ENCODE data around the gene SLC6A19.
"Not testable (repeated sequence)": the region's sequence is repeated elsewhere in the genome, so short reads cannot be mapped to it uniquely, and the experiment has no call there.

Gene SLC6A19

DNA sequence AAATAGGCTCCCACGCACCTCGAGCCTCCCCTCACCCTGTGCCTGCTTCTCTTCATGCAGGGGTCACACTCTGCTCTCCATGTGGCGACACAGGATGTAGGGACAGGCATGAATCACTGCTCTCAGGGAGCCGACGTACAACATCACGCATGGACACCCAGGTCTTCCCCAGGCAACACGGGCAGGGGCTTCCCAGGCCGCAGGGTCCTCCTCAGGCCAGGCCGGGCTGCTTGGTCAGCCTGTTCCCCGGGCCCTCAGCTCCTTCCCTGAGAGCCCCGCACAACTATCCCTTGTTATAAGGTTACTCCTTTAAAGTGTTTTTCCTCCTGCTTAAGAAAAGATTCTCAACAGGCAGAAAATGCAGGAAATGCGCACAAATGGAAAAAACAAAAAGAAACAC lies 24.8 kb downstream of the SLC6A19 start:
- DNase-seq: no peak

DNA sequence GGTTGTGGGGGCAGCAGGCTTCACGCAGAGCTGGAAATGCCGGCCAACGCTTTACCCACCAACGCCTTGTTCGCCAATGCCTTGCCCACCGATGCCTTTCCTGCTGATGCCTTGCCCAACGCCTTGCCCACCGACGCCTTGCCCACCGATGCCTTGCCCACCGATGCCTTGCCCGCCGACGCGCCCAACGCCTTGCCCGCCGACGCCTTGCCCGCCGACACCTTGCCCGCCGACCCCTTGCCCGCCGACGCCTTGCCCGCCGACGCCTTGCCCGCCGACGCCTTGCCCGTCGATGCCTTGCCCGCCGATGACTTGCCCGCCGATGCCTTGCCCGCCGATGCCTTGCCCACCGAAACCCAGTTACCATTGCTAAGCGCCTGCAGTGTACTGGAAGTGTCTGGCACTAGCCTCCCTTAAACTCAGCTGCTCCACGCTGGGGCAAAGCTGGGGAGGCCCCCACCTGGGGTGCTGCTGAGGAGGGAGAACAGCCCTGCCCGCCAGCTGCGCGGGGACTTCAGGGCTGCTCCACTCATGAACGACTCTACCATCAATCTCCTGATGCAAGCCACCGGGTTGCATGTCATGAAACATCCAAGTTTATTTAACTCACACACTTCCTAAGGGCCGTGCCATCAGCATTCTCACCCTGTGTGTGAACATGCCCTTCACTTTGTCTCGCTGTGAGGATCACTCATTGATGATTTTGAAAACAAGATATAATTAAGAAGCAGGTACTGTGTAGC lies 25.6 kb downstream of the SLC6A19 start:
- no peak for DNase-seq

DNA sequence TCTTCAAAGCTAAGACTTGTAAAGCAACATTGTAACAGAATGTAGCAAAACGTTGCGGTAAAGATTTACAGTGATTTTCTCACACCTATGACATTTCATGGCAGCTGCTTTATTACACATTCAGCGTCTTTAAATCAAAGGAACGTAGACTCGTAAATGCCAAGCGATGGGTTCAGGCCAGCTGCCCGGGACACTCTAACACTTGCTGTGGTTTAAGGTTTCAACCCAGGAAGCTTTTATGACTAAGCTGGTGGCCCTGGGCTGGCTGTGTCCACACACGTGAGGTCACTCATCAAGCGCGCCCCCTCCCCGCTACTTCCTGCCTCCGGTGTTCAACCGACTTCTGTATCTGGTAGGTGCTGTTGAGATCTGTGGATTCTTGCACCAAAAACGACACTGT lies 26.3 kb downstream of the SLC6A19 start:
- no peak for DNase-seq

DNA sequence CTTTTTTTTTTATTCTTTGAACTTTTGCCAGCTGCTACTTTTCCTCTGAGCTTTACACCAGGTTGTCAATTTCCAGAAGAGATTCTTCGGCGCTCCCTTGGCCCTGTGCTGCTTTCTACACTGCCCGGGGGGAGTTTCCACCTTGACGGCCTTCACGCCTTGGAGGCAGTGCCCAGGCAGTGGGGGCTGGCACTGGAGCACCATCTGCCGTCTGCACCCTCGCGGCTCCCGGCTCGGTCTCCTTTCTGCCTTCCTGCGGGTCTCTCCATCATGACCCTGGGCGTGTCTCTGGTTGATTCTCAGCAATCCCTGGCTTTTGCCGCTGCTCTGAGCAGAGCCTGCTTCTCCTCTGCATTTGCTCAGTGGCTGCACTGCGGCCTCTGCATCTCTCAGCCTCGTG lies 26.7 kb downstream of the SLC6A19 start:
- DNase-seq: no peak

DNA sequence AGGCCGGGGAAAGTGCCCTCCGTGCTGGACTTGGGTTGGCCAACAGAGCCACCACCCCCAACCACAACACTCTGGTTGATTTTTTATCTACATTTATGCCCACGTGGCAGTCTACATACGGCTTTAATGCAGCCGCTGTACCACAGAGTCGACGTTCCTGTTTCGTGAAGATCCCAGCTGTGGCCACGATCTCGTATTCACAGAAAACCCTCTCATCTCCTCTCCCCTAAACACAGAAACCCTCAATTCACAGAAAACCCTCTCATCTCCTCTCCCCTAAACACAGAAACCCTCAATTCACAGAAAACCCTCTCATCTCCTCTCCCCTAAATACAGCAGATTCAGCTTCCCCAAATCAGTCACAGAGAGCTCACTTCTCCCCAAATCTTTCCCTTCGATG lies 27.6 kb downstream of the SLC6A19 start:
- DNase-seq: not testable (repeated sequence)

DNA sequence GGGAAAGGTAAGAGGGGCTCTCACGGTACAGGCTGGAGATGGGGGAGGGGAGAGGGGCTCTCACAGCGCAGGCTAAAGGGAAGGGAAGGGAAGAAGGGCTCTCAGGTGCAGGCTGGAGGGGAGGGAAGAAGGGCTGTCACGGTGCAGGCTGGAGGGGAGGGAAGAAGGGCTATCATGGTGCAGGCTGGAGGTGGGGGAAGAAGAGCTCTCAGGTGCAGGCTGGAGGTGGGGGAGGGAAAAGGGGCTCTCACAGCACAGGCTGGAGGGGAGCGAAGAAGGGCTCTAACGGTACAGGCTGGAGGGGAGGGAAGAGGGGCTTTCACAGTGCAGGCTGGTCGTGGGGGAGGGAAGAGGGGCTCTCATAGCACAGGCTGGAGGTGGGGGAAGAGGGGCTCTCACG lies 28.4 kb downstream of the SLC6A19 start:
- DNase-seq: no peak

DNA sequence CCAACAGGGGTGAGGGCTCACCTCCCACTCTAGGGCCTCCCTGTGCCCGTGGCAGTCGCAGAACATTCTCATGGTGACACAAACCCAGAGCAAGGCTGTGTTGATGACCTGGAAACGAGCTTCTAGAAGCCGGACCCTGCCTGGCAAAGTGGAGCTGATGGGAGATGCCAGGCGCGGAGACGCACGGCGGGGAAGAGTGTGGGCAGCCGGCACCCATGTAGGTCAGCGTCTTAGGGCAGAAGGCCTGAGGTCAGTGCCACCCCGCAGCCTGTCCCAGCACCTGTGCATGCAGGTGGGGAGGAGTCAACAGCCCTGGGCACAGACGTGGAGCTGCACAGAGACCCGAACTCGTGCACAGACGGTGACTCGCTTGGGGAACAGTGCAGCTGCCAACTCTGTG lies 29.2 kb downstream of the SLC6A19 start:
- DNase-seq: no peak

DNA sequence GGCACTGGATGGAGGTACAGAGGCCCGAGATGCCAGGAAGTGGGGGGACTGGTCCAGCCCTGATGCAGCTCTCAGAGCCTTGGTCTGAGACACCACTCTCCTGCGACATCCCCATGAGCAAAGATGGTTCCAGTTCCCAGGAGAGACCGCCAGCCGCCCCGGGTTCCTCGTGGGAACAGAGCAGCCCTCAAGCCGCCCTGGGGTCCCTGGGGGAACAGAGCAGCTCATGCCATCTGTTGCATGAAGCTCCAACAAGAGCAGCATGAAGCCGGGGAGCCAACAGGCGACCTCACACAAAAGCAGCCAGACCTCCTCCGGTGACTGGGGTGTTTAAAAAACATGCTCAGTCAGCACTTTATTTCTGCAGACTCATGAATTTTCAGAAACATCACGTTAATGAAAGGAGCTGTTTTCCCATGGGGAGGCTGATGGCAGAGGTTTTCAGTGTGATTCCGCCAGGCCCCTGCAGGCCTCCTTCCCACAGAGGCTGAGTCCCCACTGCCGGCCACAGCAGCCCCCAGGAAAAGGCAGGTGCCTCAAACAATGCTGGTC lies 30.0 kb downstream of the SLC6A19 start:
- DNase-seq: no peak

DNA sequence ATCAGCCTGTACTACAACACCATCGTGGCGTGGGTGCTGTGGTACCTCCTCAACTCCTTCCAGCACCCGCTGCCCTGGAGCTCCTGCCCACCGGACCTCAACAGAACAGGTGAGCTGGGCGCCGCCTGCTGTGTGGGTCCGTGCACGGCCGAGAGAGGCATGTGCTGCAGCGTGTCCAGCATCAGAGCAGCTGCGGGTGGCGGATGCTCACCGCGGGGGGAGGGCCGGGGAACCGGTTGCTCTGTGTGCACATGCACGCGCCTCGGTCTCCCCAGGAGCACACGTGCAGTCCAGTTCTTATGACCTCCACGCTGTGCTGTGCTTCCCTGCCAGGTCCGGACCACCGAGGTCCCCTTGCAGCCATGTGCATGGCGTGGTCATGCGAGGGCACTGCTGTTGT lies 31.4 kb downstream of the SLC6A19 start:
- no peak for DNase-seq

DNA sequence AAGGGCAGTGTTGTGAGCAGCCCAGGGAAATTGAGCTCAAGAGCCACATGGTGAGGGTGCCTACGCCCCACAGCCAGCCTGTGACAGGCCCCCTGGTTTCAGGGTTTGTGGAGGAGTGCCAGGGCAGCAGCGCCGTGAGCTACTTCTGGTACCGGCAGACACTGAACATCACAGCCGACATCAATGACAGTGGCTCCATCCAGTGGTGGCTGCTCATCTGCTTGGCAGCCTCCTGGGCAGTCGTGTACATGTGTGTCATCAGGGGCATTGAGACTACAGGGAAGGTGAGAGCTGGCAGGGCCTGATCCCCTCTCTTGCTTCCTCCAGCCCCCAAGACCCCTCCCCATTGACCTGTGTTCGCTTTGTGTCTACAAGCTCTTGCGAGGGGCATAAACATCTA lies 34.0 kb downstream of the SLC6A19 start:
- DNase-seq: no peak

DNA sequence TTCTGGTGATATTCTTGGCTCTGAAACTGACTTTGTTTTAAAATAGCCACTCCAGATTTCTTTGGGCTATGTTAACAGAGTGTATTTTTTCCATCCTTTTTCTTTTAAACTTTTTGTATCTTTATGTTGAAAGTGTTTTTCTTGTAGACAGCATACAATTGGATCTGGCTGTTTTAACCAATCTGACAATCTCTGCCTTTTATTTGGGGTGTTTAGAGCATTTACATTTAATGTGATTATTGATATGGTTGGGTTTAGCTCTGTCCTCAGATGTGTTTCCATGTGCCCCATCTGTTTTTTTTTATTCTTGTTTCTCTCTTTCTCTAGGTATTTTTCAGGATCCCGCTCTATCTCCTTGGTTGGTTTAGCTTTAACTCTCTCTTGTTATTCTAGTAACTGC lies 34.4 kb downstream of the SLC6A19 start:
- DNase-seq: no peak

DNA sequence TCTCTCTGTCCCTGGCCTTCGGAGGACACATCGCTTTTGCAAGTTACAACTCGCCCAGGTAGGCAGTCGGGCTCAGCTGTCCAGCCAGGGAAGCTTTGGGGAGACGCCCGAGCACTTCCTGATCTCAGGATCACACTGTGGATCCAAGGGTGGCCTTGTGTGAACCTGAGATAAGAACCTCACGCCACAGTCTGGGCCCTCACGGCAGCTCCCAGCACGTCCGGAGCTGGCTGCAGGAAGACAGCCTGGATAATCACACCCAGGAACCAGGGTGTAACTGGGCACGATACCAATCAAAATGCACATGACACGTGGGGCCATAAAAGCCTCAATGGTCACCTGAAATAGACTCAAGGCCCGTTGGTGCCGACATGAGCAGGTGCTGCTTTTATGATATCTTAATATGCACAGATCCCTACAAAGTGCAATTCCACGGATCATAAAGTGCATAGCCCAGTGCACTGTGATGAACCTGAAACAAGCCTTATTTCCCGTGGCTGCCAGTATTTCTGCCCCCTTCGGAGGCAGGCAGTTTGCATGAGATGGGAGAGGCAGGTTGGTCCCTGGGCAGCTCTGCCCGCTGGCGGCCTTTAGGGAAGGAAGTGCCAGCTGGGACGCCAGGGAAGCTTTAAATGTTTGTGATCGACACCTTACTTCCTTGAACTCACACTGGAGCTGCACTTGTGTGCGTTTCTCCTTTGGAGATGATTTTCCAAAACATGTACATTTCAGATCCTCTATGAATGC lies 38.3 kb downstream of the SLC6A19 start:
- DNase-seq: no peak

DNA sequence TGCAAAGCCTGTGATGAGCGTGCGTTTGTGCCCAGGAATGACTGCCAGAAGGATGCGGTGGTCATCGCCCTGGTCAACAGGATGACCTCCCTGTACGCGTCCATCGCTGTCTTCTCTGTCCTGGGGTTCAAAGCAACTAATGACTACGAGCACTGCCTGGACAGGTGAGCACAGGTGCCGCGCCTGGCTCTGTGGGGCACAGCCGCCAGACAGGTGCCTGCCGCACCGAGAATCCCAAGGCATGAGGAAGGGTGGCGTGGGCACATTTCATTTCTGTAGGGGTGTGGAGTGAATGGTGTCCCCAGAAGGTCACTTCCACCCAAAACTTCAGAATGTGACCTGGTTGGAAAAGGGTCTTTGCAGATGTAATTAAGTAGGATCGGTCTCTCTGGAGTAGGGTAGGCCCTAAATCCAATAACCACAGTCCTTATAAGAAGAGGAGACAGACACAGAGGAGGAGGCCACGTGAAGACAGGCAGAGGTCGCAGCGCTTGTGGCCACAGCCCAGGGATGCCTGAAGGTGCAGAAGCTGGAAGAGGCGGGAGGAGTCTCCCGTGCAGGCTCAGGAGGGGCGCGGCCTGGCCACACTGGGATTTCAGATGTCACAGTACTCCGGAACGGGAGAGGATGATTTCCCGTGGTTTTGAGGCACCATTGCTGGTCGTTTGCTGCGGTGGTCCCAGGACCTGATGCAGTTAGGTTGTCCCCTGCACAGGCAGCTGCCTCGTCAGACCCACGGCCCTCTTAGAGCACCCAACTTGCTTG lies 39.3 kb downstream of the SLC6A19 start:
- DNase-seq: no peak

DNA sequence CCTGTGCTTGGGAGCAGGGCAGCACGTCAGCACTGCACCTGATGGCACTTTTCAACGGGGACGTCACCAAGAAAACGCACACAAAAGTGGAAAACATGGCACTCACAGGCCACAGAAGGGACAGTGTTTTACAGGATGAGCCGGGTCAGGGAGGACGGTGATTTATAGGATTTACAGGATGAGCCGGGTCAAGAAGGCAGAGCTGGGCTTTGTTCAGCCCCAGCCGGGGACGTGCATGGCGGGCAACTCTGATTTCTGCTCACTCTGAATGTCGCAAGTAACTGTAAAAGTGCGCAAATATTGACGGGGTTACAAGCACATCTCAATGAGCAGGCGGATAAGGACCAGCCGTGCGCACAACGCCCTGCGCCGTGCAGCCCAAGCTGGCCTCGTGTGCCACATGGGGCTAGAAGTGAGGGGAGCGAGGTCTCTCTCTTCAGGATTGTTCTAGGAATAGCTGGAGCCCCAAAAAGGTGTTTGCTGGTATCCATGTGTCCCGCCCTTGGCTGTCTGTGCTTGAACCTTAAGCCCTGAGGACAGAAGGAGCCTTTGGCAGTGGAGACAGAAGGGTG lies 40.2 kb downstream of the SLC6A19 start:
- DNase-seq: no peak

DNA sequence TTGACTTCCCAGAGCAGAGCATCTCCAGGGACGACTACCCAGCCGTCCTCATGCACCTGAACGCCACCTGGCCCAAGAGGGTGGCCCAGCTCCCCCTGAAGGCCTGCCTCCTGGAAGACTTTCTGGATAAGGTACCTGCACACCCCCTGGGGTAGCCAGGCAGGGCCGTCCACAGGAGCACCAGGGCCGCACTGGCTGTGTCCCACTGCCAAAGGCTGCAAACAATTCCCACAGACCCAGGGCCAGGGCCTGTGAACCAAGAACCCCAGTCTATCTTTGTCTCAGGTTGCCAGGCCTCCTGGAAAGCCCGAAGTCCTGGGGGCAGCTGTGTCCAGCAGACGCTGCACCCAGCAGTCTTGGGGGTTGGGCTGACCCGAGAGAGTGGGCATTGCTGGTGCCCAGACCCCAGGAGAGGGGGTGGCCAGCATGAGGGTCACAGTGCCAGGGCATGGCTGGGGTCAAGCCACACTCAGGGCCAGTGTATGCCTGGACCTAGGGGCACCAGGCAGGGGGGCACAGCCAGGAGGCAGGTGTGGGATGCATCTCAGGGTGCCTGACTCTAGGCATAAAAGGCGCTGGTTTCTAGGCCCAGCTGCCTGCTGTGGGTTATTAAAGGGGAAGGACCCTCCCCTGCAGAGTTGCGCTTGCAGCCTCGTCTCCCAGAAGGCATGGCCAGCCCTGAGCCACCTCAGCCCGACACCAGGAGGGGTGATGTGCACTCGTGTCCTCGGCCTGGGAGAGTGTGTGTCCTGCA lies 41.5 kb downstream of the SLC6A19 start:
- no peak for DNase-seq

DNA sequence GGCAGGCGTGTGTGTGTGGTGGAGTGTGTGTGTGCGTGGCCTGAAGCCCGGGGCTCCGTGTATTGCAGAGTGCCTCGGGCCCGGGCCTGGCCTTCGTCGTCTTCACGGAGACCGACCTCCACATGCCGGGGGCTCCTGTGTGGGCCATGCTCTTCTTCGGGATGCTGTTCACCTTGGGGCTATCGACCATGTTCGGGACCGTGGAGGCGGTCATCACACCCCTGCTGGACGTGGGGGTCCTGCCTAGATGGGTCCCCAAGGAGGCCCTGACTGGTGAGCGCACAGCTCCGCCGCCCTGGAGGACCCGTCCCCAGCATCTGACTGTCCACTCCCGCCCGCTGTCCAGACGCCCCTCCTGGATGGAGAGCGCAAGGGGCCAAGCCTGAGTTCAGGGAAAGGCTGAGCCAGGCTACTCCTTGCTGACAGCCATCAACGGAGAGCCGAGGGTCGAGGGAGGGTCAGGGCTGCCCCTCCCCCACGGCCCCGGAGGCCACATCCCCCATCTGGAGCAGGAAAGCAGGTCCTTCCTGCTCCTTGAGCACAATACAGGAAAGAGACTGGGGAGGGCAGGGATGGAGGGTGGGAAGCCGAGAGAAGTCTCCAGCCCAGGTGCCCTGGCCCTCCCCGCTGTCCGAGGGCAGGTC lies 42.2 kb downstream of the SLC6A19 start:
- DNase-seq: no peak

DNA sequence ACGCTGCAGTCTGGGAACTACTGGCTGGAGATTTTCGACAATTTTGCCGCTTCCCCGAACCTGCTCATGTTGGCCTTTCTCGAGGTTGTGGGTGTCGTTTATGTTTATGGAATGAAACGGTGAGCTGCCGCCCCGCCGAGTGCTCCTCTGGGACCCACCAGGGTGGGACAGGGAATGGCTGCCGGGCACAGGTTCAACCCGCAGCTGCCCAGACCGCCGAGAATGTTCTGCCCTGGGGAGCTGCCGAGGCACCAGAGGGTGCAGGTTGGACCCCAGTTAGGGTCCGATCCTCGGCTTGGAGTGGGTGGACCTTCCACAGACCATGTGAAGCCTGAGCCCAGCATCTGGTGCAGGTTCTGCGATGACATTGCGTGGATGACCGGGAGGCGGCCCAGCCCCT lies 42.9 kb downstream of the SLC6A19 start:
- DNase-seq: no peak

DNA sequence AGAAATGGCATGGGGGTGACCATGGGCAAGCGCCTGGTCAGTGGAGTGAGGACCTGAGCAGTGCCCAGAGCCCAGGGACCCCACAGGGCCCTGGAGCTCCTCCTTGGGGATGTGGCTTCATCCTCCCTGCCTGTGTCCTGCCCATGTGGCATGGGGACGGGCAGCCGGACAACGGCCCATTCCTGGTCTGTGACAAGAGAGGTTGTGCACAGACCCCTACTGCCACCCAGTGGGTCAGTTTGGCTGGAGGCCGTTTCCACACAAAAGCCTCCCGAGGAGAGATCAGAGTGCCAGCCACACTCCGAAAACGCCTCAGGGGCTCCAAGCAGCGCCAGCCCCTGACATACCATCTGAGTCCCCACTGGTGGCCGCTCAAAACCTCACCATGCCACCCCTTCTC lies 43.6 kb downstream of the SLC6A19 start:
- no peak for DNase-seq

DNA sequence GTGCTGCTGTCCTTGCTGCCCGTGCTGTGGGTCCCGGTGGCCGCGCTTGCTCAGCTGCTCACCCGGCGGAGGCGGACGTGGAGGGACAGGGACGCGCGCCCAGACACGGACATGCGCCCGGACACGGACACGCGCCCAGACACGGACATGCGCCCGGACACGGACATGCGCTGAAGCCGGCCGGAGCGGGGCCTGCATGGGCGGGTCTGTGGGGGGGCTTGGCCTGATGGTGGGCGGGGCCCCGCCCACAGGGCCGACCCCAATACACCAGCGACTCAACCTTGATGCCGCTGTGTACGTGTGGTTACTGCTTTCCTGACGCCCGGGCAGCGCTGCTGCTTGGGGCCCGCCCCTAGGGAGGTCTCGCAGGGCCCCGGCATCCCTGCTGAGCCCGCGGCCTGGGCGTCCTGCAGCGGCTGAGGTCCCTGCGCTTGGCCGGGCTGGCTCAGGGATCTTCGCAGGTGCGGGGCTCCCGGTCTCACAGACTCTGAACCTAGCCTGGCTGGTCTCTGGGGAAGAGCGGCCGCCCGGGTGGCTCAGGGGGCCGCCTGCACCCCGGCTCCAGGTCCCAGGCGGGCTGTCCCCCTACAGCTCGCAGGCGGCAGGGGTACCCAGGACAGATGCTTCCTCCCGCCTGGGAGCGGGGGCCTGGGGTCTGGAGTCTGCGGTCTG lies 44.6 kb downstream of the SLC6A19 start:
- DNase-seq: no peak

DNA sequence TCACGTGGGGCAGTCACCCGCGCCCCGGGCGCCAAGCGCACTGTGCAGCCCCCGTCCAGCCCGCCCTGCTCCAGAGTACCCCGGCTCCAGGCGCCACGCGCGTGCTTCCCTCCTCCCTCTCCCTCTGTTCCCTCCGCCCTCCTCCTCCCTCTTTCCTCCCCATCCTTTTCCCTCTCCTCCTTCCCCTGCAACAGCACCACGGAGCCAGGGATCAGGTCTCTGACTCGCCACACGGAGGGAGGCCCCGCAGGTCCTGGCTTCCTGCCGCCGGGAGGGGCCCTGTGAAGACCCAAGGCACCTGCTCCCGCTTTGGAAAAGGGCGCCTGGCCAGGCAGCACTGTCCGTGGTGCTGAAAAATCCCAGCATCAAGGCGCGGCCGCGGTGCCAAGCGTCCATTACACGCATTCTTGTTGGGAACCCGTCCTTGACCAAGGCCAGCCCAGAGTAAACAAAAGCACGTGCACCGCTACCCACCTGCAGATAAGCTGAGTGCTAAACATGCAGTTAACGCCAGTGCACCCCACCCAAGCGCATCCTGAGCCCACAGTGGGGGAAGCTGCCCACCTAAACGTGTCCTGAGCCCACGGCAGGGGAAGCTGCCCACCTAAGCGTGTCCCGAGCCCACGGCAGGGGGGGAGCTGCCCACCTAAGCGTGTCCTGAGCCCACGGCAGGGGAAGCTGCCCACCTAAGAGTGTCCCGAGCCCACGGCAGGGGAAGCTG lies 45.5 kb downstream of the SLC6A19 start:
- no peak for DNase-seq

DNA sequence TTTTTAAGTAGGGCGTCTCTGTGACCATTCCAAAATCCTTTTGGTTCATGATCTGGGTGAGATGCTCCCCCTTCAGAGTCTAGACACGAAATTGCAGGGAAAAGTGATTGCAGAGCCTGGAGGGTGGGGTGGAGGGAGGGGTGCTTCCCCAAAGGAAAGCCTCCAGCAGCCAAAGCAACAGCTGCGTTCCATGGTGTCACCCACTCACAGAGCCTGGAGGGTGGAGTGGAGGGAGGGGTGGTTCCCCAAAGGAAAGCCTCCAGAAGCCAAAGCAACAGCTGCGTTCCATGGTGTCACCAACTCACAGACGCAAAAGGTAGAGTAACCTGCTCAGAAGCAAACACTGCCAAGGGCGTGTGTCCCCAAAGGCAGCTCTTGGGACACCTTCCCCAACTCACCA lies 46.4 kb downstream of the SLC6A19 start:
- no peak for DNase-seq
